H1 (cell line): ENCODE data around the gene TBC1D25.

Source experiments
- CTCF ChIP-seq, 3 experiments: IDR thresholded peaks; 1 replicate in 2 of 3; 2 replicates in 1 of 3; pipeline versions ENCODE4 v1.5.1 to v1.6.1; 2011; ENCODE audit warnings: low read length in 3 of 3, mild to moderate bottlenecking in 3 of 3, inconsistent platforms in 2 of 3, low read depth in 1 of 3, moderate library complexity in 1 of 3; ENCODE audit not compliant: insufficient read depth in 1 of 3; ENCODE audit errors: control extremely low read depth in 1 of 3
- E2F6 ChIP-seq: IDR thresholded peaks from 2 replicates; pipeline ENCODE4 v1.6.1; 2012; ENCODE audit warnings: inconsistent platforms
- EZH2 ChIP-seq: fragments of 200-600 bp; sonication (generic); IDR thresholded peaks from 2 replicates; pipeline ENCODE4 v1.7.1; 2012; ENCODE audit warnings: low read depth, mild to moderate bottlenecking, moderate library complexity, low read length, inconsistent platforms; ENCODE audit not compliant: severe bottlenecking
- KDM4A ChIP-seq: IDR thresholded peaks from one replicate; pipeline ENCODE4 v1.7.1; 2012; ENCODE audit warnings: low read depth, mild to moderate bottlenecking, moderate library complexity, low read length, inconsistent platforms; ENCODE audit not compliant: severe bottlenecking
- POLR2A ChIP-seq, 2 experiments: IDR thresholded peaks; 1 replicate in 1 of 2; 2 replicates in 1 of 2; pipeline ENCODE4 v1.6.1; 2011; ENCODE audit warnings: low read depth in 2 of 2, low read length in 2 of 2, mild to moderate bottlenecking in 2 of 2; ENCODE audit errors: control extremely low read depth in 1 of 2
- TAF1 ChIP-seq: IDR thresholded peaks from 2 replicates; pipeline ENCODE4 v1.6.1; 2011; ENCODE audit warnings: mild to moderate bottlenecking, low read depth, low read length
- TEAD4 ChIP-seq: IDR thresholded peaks from 2 replicates; pipeline ENCODE4 v1.6.1; 2012; ENCODE audit warnings: low read depth, low read length, inconsistent platforms, mixed read lengths
- YY1 ChIP-seq: IDR thresholded peaks from 2 replicates; pipeline ENCODE4 v1.6.1; 2011; ENCODE audit warnings: low read depth, mild to moderate bottlenecking, low read length

- TF ChIP-seq TAF1 (no peak), POLR2A (IDR thresholded peaks at IDR 0.05; ENCODE audit: control extremely low read depth in 1 of 2, low read depth in 2 of 2, low read length in 2 of 2) (no peak), KDM4A (no peak), EZH2 (no peak), E2F6 (no peak), CTCF (IDR thresholded peaks at IDR 0.05; ENCODE audit: control extremely low read depth in 1 of 3, insufficient read depth in 1 of 3, low read depth in 1 of 3, low read length in 3 of 3) (no peak), YY1 (no peak), TEAD4 (no peak)
Observed at GRCh38 chrX:48611703-48612102, 72.2 kb downstream of the TBC1D25 start.
